Spleen (tissue), 11 donors: ENCODE data around the gene MIB1. TPM values are rescaled to one million over a fixed set of nuclear protein-coding genes. Genes with fewer than 3 reads are reported as not detected.

Experiments used
- DNase-seq: peaks from one replicate; pipeline ENCODE4 v3.0.0-alpha.2; 2020
- H3K27ac ChIP-seq, 8 donors: fragments of 200-600 bp; sonication (generic) in 7 of 8; 1 replicate in 4 of 8; 2 replicates in 4 of 8; pipeline versions ENCODE4 v1.5.0 to v1.8.0; 2016 to 2021; ENCODE audit warnings: inconsistent platforms in 4 of 8, mild to moderate bottlenecking in 4 of 8, moderate library complexity in 1 of 8
- H3K27me3 ChIP-seq, 7 donors: fragments of 200-600 bp; sonication (generic) in 6 of 7; replicated peaks in 1 of 7; 1 replicate in 4 of 7; 2 replicates in 3 of 7; pipeline versions ENCODE4 v1.5.0 to v1.8.0; 2016 to 2021; ENCODE audit warnings: inconsistent platforms in 3 of 7, mild to moderate bottlenecking in 1 of 7
- H3K36me3 ChIP-seq, 6 donors: fragments of 200-600 bp; sonication (generic) in 5 of 6; 1 replicate in 4 of 6; 2 replicates in 2 of 6; pipeline versions ENCODE4 v1.5.0 to v1.8.0; 2016 to 2021; ENCODE audit warnings: inconsistent platforms in 2 of 6
- H3K4me1 ChIP-seq, 6 donors: fragments of 200-600 bp; sonication (generic) in 5 of 6; 1 replicate in 3 of 6; 2 replicates in 3 of 6; pipeline versions ENCODE4 v1.5.0 to v1.8.0; 2016 to 2021; ENCODE audit warnings: inconsistent platforms in 3 of 6
- H3K4me3 ChIP-seq, 8 donors: fragments of 200-600 bp; sonication (generic) in 7 of 8; 1 replicate in 4 of 8; 2 replicates in 4 of 8; pipeline versions ENCODE4 v1.5.0 to v1.8.0; 2016 to 2021; ENCODE audit warnings: inconsistent platforms in 4 of 8, mild to moderate bottlenecking in 4 of 8, moderate library complexity in 2 of 8
- H3K9me3 ChIP-seq, 8 donors: fragments of 200-600 bp; sonication (generic) in 7 of 8; 1 replicate in 4 of 8; 2 replicates in 4 of 8; pipeline versions ENCODE4 v1.5.0 to v1.8.0; 2016 to 2021; ENCODE audit warnings: inconsistent platforms in 4 of 8
- POLR2A ChIP-seq, 3 donors: fragments of 450-650 bp; IDR thresholded peaks; one replicate each; pipeline ENCODE4 v1.5.1; 2017; ENCODE audit warnings: antibody characterized with exemption in 3 of 3, mild to moderate bottlenecking in 1 of 3
- POLR2AphosphoS5 ChIP-seq, 3 donors: sonication (generic); formaldehyde crosslinking; IDR thresholded peaks; one replicate each; pipeline ENCODE4 v1.5.1; 2017; ENCODE audit warnings: antibody characterized with exemption in 3 of 3
- WGBS, 5 donors: extraction: QIAGEN DNeasy Blood & Tissue Kit in 3 of 5; methylation state at CpG; one replicate each; pipeline versions ENCODE4 v1.1.5 to v1.1.7; 2013 to 2018; 5-methylcytosine and 5-hydroxymethylcytosine counted together
- intact Hi-C: fragments of 100-400 bp; cut with DNase I; formaldehyde crosslinking; loops from one replicate; pipeline ENCODE4 v1.15.0; 2023; ENCODE audit warnings: low total_unique reads
- polyA plus RNA-seq, 3 donors: library from polyadenylated mRNA; stranded (reverse); fragments of 200-250 nt; gene quantifications; one replicate each; pipeline ENCODE4 v1.2.1, GENCODE V29; 2013
- total RNA-seq, 7 donors: library from RNA; depleted of rRNA in 3 of 7; stranded (reverse); fragments of >200 nt in 3 of 7; fragmentation: NEBNext Ultra II Directional in 4 of 7; extraction: Animal tissue kit (Norgen Biotek cat#: 25700) in 4 of 7; gene quantifications; one replicate each; pipeline versions ENCODE4 v1.1.0 to v1.2.1, GENCODE V29; 2016 to 2021
- TF ChIP-seq, protein P1 (sequence below), 11 experiments: fragments of 200-600 bp in 7 of 11; fragments of 450-650 bp in 4 of 11; sonication (generic) in 4 of 11; IDR thresholded peaks in 8 of 11; conservative IDR thresholded peaks in 3 of 11; 1 replicate in 7 of 11; 2 replicates in 4 of 11; pipeline versions ENCODE4 v1.4.0 to v1.8.0; 2016 to 2021; ENCODE audit warnings: antibody characterized with exemption in 11 of 11, inconsistent platforms in 4 of 11, mild to moderate bottlenecking in 1 of 11
- donor health status: healthy with polysubstance abuse.
- donor health status: DM: no; HTN: no; CAD: no; lungs with moderate emphysema.
- donor health status: DM: no; HTN: no; CAD: no.
- donor health status: Bipolar disorder and iron deficiency.
- donor health status: healthy.
- donor health status: DM: no; HTN: no; CAD: no.
- donor health status: DM: yes; HTN: yes; CAD: no.

Gene MIB1
- total and polyA plus RNA-seq, 10 donors, result 2.7 to 33.3 (median 27.3) TPM

DNA sequence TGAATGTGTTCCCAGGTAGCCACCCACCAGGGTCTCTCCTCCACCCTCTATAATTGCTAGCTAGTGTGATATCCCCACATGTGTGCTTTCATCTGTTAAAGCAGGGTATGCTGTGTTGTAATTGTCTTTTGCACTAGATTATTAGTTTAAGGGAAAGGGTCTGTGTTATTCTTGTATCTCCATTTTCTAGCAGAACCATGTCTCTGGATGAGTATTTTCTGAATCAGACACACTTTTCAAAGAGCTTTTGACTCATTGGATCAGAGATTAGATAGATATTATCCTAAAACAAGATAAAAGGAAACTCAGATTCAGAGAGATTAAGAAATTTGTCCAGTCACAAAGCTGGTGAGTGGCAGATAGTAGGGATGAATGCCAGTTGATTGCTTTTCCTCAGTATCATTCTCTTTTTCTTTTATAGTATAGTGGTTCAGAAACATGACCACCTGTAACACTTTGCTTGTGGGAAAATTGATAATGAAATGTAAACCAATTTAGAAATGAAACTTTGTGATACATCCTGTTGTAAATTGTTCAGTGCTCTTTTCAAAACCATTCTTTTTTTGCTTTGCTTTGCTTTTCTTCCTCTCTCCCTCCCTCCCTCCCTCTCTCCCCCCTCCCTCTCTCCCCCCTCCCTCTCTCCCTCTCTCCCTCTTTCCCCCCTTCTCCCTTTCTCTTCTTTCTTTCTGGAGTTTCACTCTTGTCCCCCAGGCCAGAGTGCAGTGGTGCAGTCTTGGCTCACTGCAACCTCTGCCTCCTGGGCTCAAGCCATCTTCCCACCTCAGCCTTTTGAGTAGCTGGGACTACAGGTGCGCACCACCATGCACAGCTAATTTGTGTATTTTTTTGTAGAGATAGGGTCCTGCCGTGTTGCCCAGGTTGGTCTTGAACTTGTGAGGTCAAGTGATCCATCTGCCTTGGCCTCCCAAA lies 7.4 kb downstream of the MIB1 start:
- WGBS, 5 donors, result 81 to 93% (median 83%) methylated on average over 2 of the region's 2 CpGs
- TF ChIP-seq POLR2AphosphoS5 (IDR thresholded peaks at IDR 0.05) (no peak), POLR2A (IDR thresholded peaks at IDR 0.05) (no peak)
- TF ChIP-seq, protein P1, sequence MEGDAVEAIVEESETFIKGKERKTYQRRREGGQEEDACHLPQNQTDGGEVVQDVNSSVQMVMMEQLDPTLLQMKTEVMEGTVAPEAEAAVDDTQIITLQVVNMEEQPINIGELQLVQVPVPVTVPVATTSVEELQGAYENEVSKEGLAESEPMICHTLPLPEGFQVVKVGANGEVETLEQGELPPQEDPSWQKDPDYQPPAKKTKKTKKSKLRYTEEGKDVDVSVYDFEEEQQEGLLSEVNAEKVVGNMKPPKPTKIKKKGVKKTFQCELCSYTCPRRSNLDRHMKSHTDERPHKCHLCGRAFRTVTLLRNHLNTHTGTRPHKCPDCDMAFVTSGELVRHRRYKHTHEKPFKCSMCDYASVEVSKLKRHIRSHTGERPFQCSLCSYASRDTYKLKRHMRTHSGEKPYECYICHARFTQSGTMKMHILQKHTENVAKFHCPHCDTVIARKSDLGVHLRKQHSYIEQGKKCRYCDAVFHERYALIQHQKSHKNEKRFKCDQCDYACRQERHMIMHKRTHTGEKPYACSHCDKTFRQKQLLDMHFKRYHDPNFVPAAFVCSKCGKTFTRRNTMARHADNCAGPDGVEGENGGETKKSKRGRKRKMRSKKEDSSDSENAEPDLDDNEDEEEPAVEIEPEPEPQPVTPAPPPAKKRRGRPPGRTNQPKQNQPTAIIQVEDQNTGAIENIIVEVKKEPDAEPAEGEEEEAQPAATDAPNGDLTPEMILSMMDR (IDR thresholded peaks at IDR 0.05 in 8 of 11, conservative IDR thresholded peaks at IDR 0.05 in 3 of 11), result no peak
- DNase-seq, result no peak
- intact Hi-C loops, result loop anchor here (10.0 kb wide), 1 partner anchor 133 kb away; the partner anchor contains the start of gene SNRPD1
- Histone ChIP-seq H3K36me3 (no peaks in the 10 kb centered on the region), H3K27ac (no peak overlapping the region), H3K9me3 (no peaks in the 10 kb centered on the region), H3K4me3 (no peak overlapping the region), H3K27me3 (no peaks in the 10 kb centered on the region), H3K4me1 (peaks cover 0 to 68% (median 27%) of the 10 kb centered on the region in 6 donors)

DNA sequence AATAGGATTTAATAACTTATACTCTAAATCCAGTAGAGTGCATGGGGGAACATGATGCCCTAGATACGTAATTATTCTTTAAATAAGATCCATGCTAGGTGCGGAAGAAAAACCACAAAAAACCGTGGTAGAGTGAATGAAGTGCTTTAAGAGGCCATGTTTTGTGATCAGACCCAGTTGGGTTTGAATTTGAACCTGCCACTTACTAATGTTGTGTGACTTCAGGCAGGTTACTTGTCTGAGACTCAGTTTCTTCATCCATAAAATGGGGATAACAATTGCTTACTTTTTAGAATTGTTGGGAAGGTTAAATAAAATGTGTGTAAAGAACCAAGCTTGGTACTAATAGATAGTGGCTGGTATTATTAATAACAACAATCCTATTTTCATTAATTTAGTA lies 17.2 kb downstream of the MIB1 start:
- TF ChIP-seq POLR2AphosphoS5 (IDR thresholded peaks at IDR 0.05), result no peak
- no peak for TF ChIP-seq POLR2A (IDR thresholded peaks at IDR 0.05)
- Histone ChIP-seq H3K4me3 (no peak overlapping the region), H3K9me3 (no peaks in the 10 kb centered on the region), H3K4me1 (peaks cover 0 to 30% (median 12%) of the 10 kb centered on the region in 6 donors), H3K36me3 (no peaks in the 10 kb centered on the region), H3K27me3 (no peaks in the 10 kb centered on the region), H3K27ac (no peak overlapping the region)
- intact Hi-C loops, result no loop called here
- 91 to 98% (median 96%) methylated on average over 3 of the region's 3 CpGs for WGBS, 5 donors
- DNase-seq, result no peak

DNA sequence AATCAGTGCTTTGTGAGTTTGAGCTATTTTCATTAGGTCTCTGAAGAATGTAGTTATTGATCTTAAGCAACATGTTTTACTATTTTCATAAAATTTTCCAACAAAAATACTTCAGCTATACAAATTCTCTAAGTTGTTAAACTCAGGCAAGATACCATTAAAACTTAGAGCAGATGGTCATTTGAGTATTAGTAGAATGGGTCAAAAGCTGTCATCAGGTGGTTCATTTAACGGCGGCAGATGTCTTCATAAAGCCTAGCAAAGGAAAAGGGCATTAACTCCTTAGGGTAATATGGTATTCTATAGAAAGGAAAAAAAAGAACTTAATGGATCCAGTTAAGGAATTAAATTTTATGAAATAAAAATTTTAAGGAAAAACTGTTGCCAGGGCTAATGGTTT lies 19.2 kb downstream of the MIB1 start:
- 84 to 93% (median 92%) methylated on average over 2 of the region's 2 CpGs for WGBS, 5 donors

DNA sequence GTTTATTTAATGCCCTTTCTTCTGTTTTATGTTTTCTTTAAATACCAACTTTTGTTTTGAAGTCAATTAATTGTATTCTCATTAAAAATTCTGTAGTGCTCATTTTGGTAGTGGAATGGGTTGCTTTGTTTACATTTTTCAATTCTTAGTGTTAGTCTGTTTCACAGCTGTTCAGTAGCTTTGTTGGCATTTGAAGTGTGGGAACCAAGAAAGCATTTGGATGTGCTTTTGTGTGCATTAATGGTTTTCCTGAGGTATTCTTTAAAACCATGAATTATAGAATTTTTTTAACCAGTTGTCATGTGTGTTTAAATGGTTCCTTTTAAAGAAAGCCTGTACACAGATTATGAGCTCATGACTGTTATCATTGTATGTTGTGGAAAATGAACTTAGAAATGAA lies 19.7 kb downstream of the MIB1 start:
- TF ChIP-seq POLR2A (IDR thresholded peaks at IDR 0.05) (no peak), POLR2AphosphoS5 (IDR thresholded peaks at IDR 0.05) (no peak)
- TF ChIP-seq, protein P1 (IDR thresholded peaks at IDR 0.05 in 8 of 11, conservative IDR thresholded peaks at IDR 0.05 in 3 of 11), result no peak
- H3K36me3 ChIP-seq, result peaks cover 0 to under 1% (median 0%) of the 10 kb centered on the region in 6 donors
- peaks cover 0 to 40% (median 16%) of the 10 kb centered on the region in 6 donors for H3K4me1 ChIP-seq
- H3K27ac ChIP-seq, result no peak overlapping the region
- H3K9me3 ChIP-seq, result no peaks in the 10 kb centered on the region
- DNase-seq, result no peak
- H3K27me3 ChIP-seq, result no peaks in the 10 kb centered on the region
- intact Hi-C loops, result no loop called here
- H3K4me3 ChIP-seq, result no peak overlapping the region

More for the DNA sequence above, 19.2 kb downstream of the MIB1 start:
- peaks cover 0 to 40% (median 16%) of the 10 kb centered on the region in 6 donors for H3K4me1 ChIP-seq
- no peak overlapping the region for H3K4me3 ChIP-seq
- DNase-seq, result no peak
- no peaks in the 10 kb centered on the region for H3K27me3 ChIP-seq
- no peaks in the 10 kb centered on the region for H3K9me3 ChIP-seq
- intact Hi-C loops, result no loop called here
- TF ChIP-seq, protein P1 (IDR thresholded peaks at IDR 0.05 in 8 of 11, conservative IDR thresholded peaks at IDR 0.05 in 3 of 11), result no peak
- TF ChIP-seq POLR2AphosphoS5 (IDR thresholded peaks at IDR 0.05), result no peak
- no peak for TF ChIP-seq POLR2A (IDR thresholded peaks at IDR 0.05)
- no peaks in the 10 kb centered on the region for H3K36me3 ChIP-seq
- H3K27ac ChIP-seq, result no peak overlapping the region
